Medulla oblongata (tissue), 1 donor: ENCODE results near the gene FOXP1.

Source experiments
- DNase-seq: peaks from one replicate; pipeline ENCODE4 v3.0.0-alpha.2; 2015; ENCODE audit errors: extremely low spot score

FOXP1 gene

DNA sequence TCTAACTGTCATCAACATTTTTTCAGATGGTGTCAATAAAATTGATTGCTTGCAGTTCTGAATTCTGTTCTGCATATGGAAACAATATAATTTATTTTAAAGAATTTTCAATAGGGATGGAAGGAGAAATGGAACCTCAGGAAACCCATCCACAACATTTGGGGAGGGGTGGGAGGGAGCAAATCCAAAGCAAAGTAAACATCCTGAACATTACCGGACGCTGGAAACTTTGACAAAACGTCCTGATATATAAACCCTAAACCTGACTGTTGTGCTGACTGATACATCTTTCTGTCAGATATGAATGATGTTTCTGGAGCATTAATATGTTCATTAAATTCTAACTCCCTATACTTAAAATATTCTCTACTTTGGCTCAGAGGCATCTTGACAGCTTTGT is 479.0 kb downstream of the FOXP1 start:
- no peak for DNase-seq

DNA sequence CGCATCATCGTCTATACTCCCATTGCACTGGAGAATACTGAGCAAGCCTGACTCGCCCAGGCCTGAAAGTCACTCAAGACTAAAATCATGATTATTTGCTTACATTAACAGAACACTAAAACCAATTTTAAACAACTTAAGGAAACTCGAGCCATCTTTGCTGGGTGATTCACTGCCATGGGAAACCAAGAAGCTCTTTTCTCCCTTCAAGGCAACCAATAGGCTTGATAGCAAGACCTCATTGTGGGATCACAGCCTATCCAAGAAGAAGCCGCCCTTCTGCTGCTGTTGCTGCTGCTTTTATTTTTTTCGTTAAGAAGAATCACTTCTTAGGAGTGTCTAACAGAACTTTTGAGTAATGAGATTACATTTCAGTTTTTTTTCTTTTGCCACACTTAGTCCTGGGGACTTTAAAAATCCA is 479.4 kb downstream of the FOXP1 start:
- no peak for DNase-seq

DNA sequence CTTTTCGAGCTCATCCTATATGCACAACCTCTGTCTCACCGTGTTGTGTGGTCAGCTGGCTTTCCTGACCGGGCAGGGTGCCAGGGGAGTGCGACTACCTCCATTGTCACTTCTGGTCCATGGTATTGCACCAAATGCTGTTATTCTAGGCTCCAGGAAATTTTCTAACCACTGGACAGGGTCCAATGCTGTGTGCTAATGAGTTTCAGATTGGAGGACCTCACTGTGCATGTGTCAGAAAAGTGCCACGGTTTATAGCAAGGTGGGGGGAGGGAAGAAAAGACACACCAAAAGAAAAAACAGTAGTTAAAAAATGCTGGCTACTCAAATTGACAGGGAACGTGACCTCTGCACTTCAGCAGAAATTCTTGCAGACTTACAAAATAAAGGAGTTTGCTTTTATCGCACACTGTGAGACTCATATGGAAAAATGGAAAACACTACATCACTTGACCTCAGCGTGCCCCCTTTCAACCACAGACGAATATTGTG is 480.1 kb downstream of the FOXP1 start:
- DNase-seq: no peak

- DNase-seq: no peak
These were observed 481.2 kb downstream of the FOXP1 start for GRCh38 chr3:71102111-71102983.

DNA sequence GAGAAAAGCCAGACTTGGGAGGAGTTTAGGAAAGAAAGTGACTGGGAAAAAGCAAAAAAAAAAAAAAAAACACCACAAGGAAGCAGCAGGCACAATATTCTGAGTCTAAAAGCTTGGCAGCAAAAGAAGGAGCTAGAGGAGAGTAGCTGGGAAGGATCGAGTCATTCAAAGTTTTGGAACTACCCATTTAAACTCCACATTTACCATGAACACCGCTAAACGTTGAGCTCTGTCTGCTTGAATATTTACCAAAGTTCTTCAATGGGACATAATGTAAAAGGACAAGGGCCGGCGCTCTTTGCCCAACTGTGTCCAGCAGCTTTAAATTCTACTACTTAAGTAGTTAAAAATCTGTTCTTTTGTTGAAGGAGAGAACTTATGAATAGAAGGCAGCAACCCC is 481.9 kb downstream of the FOXP1 start:
- no peak for DNase-seq

DNA sequence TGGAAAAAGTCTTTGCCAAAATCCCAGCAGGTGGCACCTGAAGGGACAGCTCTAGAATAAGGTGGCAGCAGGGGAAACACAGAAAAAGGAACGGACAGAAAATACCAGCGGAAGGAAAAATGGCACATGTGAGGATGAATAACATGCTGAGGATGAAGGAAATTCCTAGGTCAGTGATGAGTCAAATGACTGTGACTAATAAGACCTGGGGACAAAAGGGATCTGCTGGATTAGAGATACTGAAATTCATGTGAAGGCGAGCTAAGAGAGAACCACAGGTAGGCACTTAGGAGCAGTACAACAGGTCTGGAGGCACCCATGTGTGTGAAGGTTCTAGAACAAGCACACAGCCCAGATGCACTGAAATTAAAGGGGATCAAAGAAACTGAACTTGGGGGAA is 482.5 kb downstream of the FOXP1 start:
- no peak for DNase-seq

DNA sequence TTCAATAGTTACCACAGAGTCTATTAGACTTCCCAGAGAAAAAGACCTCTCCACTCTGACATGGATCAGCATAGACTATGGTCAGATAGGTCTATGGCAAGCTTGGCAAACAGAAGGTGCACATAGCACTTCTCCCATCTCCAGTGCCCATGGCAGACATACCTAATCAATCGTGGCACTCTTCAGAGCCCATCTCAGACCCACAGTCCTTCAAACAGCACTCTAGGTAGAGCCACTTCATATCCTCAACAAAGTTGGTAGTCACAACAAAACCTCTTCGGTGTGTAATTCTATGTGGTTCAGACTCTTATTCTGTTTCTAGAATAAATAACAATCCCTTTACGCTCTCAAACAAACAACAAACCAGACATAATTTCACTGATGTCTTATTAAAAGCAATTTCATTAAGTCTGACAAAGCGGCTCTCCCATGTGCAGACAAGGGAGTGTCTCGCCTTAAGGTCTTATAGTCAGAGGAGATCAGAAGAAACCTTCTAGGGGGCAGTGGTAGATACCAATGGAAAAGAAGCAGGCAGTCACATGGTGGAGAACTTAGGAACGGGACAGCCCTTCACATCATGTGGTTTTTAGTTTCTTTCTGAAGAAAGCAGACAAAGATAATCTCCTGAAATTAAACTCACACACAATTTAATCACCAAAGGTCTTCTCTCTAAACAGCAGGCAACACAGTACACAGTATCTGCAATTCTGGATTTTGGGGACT is 483.4 kb downstream of the FOXP1 start:
- DNase-seq: no peak

GRCh38 chr3:71097557-71097956 is 486.0 kb downstream of the FOXP1 start:
- DNase-seq: no peak

DNA sequence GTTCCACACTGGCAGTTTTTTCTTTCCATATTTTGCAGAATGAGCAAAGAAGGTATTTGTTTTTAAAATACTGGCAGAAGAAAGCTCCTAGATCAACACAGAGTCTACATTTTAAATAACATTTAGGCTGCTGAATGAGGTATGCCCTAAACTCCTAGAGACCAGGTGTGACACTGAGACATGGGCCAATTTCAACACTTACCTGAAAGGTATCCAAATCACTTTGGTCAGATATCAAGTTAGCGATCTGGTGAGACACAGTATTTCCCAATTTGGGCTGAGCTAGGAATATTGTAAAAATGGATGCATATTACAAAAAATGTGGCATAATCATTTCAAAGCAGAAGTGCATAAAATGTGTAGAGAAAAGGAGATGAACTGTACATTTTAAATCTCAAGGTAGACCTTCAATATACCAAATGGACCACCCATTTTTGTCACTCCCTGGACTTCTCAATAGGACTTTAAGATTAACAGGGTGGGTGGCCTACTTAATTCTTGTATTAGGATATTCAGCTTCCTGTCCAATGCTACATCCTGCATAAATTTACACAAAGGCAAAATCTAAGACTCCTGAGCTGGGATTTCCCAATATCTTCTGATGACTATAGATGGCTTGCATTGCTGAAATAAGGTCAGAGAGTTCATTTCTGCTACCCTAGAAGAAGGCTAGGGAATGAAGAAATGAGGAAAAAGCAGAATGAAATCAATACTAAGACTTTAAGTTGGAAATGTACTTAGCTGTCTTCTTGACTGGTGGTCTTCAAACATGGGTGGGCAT is 487.8 kb downstream of the FOXP1 start:
- no peak for DNase-seq

DNA sequence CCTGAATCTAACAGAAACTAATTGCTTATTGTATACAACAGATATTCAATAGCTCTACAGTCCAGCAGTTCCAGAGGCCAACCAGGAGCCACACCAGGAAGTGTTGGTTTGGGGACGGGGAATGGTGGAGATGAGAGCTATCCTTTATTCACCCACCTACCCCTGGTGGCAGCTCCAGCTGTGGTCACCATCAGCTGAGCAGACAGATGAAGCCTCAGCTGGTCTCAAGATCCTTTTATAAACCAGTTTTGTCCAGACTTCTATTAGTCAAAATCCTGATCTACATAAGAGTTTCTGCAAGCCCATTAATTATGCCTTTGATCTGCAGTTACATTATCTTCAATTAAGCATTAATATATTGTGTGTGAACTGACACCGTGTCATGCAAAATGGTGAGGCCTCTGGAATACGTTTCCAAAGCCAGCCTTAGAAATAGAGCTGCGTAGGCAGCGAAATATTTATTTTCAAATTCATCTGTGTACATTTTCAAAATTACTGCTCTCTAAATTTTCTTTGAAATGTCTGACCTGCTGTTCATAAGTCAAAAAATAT is 488.8 kb downstream of the FOXP1 start:
- no peak for DNase-seq

DNA sequence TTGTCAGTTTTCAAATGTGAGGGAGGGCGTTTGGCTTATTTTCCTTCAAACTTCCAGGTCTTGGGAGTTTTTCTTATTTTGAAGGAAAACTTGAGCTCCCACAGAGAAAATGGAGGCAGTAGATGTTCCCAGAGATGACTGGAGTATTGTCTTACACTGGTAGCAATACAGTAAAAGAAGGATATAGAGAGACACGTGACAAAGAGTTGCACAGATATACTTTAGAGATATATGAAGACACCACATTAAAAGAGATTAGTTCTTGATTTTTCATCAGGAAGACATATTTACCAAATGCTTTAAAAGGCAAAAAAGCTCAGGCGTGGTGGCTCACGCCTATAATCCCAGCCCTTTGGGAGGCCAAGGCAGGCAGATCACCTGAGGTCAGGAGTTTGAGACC is 490.9 kb downstream of the FOXP1 start:
- DNase-seq: no peak

DNA sequence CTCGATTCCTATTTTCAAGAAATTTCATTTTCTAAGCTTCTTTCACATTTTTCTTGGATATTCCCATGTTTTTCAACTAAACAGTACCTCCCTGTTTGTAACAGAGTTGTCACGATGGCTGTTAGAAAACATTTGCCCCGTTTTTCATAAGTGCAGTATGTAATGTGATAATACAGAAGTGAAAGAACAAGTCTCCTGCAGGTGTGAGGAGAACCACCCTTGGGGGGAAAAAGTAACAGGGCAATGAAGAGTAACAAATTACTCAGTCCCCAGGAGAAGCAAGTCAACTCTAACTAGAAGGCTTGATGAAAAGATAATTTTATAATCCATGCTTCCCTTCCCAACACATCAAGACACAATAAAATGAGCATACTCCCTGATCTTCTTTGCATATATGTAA is 493.3 kb downstream of the FOXP1 start:
- no peak for DNase-seq

DNA sequence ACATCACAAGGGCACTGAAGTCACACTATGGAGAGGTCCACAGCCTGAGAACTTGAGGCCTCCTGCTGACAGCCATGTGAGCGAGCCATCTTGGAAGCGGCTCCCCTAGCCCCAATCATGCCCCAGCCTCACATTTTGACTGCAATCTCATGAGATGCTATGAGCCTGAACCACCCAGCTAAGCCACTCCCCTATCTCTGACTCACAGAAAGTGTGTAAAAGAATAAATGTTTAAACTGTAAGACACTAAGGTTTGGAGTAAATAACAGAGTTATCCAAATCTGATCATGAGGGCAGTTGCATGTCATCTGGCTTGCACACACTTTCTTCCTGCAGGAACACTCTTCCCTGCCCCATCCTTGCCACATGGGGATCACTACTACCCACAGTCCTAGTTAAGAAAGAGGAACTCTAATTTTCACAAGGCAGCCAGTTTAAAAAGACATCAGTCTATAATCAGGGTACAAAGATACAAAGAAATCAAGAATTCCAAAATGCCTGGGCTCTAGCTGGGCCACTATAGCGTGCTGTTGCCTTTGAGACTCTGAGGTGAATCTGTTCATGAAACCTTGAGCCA is 494.2 kb downstream of the FOXP1 start:
- DNase-seq: no peak

DNA sequence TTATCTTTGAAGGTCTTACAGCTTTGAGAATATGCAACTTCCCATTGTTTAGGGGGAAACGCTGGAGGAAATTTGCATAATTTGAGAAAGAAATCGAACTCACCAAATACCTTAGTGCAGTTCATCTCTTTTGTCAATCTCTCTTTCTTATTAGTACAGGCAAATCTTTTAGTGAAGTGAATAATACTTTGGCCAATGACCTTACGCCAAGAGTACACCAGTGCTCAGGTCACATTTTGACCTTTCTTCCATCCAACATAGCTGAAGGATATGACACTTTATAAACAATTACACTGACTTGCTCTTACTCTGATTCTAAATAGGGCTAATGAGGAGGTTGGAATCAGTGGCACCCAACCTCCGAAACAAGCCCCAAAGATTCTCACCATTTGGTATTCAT is 494.8 kb downstream of the FOXP1 start:
- no peak for DNase-seq

- DNase-seq: no peak
These were observed 495.4 kb downstream of the FOXP1 start for GRCh38 chr3:71088019-71088708.

DNA sequence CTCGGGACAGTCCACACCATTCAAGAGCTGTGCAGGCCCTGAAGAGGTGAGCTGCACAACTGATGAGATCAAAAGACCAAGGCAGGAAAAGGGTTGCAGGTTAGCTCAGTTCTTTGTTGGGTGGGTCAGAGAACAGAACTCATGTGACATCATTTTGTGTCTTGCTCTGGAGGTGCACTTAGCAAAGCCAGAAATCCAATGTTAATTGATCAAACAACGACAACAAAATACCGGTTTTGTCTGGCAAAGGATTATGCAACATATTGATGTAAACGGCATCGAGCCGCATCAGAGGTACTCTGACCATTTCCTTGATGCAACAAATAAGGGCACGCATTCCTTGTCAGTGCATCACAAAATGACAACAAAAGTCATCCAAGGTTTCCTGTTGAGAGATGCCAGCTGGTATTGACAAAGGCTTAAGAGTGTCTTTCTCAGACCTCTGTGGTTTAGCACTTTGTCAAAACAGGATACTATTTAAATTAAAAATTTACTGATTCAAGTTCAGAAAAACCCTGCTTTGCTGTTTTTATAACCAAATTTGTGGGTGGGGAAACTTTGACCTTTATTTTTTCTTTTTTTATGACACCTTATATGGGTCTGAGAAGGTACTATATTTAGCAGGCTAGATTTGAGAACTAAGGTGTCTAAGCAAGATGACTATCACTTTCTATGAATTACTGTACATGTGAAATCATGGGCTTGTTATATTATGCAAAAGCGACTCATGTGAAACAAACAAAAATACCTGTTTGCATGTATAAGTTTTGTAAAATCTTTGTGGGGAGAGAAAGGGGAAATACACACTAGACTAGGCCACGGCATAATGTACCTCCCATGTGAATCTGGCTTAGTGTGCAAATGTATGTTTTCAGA is 496.1 kb downstream of the FOXP1 start:
- no peak for DNase-seq

DNA sequence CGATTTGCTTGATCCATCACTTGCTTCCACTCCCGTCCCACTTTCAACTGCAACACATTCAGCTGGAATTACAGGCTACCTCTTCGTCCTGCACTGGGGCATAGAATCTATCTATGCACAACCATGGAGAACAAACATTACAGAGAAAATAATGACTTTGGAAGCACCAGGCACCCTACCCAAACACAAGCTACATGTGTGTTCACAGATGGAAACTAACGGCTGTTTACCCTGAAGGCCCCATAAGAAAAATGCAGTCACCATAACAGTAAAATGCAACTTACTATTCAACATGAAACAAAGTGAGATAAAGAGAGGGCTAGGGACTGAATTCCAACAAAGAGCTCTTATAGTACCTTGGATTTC is 496.8 kb downstream of the FOXP1 start:
- no peak for DNase-seq

- no peak for DNase-seq
These were observed 499.8 kb downstream of the FOXP1 start for GRCh38 chr3:71083726-71084131.

GRCh38 chr3:71082833-71083232 is 500.7 kb downstream of the FOXP1 start:
- no peak for DNase-seq

- DNase-seq: no peak
These were observed 502.9 kb downstream of the FOXP1 start for GRCh38 chr3:71080517-71081083.
